HG03354 (cell line): ENCODE results near the gene RIMBP2.

ENCODE experiments used
- ATAC-seq: cut with Tn5 transposase; IDR thresholded peaks from one replicate; pipeline ENCODE4 v1.9.1; 2021; ENCODE audit warnings: mild to moderate bottlenecking; ENCODE audit not compliant: unreplicated experiment, poor library complexity, severe bottlenecking

Gene RIMBP2

GRCh38 chr12:130375296-130376287, 340.5 kb downstream of the RIMBP2 start:
- no peak for ATAC-seq

DNA sequence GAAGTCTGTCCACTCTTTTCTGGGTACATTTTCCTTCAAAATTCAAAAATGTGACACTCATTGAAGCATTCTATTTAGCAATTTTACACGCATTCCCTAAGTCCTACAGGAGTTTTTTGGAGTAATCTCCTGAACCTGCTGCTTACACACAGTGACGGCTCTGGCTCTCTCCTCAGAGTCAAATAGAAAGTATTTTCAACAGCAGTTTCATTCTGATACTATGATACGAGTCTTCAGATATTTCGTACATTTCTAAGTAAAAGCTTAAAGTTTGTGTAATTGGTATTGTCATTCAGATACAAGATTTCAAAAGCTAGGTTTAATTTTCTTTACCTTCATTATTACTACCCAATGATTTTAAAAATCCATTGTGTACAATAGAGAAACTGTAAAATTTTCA, 342.0 kb downstream of the RIMBP2 start:
- ATAC-seq = no peak

- ATAC-seq = no peak
These were observed 343.2 kb downstream of the RIMBP2 start for GRCh38 chr12:130372936-130373335.

DNA sequence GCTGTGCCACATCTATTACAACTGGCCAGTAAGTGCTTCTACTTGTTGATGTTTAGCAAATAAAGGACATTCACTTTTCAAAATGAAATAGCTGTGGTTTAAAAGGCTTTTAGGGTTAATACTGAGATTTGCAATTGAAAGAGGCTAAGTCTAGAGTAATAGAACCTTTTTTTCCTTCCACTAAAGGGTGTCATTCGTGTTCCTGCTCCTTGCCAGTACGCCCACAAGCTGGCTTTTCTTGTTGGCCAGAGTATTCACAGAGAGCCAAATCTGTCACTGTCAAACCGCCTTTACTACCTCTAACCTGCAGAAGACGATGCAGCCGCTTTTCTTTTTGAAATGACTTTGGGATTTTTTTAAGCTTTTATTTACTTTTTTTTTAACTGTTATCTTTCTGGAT, 344.8 kb downstream of the RIMBP2 start:
- no peak for ATAC-seq

DNA sequence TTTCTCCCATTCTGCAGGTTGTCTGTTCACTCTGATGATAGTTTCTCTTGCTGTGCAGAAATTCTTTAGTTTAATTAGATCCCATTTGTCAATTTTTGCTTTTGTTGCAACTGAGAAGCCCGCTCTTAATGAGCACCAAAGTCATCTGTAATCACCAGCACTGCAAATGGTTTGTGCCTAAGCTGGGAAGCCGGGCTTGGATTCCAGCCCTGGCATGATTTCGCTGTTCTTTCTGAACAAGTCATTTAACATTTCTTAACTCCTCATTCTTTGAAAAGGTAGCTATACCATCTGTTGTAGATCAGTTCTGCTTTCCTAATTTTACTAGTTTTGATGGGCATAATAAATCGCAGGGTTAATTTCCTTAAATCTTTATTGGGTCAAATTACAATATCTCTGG, 346.3 kb downstream of the RIMBP2 start:
- no peak for ATAC-seq

DNA sequence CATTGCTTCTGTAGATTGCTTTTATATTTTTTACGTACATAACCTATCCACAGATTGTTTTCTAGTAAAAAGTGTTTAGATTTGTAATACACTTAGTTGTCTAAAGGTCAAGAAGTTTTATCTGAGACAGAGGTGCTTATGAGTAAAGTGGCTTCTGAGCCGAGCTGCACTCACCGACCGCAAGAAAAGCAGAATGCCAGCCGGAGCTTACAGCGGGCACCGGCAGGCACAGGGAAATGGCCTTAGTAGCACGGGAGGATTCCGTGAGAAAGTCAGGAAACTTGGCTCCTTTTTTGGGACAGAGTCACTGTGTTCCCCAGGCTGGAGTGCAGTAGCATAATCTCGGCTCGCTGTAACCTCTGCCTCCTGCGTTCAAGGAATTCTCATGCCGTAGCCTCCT, 348.6 kb downstream of the RIMBP2 start:
- ATAC-seq = no peak

GRCh38 chr12:130367003-130367402, 349.1 kb downstream of the RIMBP2 start:
- no peak for ATAC-seq

DNA sequence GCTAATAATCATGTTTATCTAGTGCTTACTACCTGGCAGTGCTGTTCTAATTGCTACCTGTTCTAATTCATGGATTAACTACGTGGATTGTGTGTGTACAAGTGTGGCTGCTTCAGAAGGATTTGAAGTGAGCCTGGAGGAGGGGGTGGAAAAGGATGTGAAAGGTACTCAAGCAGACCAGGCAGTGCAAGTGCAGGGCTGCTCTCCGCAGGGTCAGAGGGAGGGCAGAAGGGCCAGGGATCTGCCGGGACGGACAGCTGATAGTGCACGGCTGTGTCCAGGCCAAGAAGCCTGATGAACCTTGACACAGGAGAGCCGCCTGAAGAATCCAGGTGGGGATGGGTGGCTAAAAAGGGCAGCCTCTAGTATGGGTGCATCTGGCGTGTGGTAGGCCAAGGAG, 349.9 kb downstream of the RIMBP2 start:
- ATAC-seq = no peak

DNA sequence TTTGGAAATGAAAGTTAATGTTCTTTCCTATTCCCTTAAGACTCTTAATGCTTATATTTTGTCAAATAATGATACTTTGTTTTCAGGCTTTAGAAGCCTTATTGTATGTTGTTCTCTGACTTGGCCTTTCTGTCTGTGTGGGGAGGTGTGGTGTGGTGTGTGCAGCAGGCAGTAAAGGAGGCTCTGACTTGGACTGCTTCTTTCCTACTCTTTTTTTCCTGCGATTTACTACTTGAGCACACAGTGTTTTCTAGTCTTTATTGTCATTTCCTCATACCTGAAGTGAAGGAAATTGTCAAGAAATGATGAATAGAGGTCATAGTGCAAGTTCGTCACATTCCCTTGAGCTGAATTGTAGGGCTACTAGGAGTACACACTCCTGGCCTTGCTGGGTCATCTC, 351.5 kb downstream of the RIMBP2 start:
- ATAC-seq = no peak

DNA sequence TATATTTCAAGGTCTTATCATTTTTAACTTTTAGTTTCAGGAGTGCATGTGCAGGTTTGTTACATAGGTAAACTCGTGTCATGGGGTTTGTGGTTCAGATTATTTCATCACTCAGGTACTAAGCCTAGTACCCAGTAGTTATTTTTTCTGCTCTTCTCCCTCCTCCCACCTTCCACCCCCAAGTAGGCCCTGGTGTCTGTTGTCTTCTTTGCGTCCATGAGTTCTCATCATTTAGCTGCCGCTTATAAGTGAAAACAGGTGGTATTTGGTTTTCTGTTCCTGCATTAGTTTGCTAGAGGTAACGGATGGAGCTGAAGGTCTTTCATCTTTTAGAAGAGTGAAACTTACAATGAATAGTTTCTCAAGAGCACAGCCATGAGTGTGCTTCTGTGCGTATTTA, 354.0 kb downstream of the RIMBP2 start:
- ATAC-seq = no peak

GRCh38 chr12:130357729-130358330, 358.3 kb downstream of the RIMBP2 start:
- no peak for ATAC-seq

GRCh38 chr12:130357241-130357640, 358.9 kb downstream of the RIMBP2 start:
- ATAC-seq = no peak

- ATAC-seq = no peak
These were observed 359.9 kb downstream of the RIMBP2 start for GRCh38 chr12:130356222-130356621.

GRCh38 chr12:130354407-130354806, 361.7 kb downstream of the RIMBP2 start:
- ATAC-seq = no peak

DNA sequence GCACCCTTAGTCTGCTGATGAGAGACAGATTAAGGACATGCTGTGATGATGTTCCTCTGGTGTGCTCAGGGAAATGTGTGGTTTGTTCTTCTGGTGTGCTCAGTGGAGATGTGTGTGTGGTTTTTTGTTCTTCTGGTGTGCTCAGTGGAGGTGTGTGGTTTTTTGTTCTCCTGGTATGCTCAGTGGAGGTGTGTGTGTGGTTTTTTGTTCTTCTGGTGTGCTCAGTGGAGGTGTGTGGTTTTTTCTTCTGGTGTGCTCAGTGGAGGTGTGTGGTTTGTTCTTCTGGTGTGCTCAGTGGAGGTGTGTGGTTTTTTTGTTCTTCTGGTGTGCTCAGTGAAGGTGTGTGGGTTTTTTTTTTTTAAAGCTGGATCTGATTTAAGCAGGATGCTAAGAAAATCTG, 363.0 kb downstream of the RIMBP2 start:
- ATAC-seq = no peak

DNA sequence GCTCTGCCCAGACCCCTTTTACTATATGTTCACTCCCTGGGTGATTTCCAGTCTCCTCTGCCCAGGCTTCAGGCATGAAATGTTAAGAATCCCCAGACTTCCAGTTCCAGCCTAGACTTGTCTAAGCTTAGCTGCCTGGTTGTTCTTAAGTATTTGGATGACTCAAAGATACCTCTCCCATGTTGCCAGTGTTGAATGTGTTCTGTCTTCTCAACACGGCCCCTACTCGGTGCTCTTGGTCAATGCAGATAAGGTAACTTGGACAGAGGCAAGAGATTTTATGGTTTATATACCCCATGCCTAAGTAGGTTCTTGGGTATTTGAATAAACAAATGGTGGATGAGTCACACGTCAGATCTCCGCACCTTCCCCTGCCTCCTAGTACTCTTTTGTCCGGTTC, 364.8 kb downstream of the RIMBP2 start:
- ATAC-seq = no peak

GRCh38 chr12:130350715-130351114, 365.4 kb downstream of the RIMBP2 start:
- no peak for ATAC-seq

GRCh38 chr12:130347588-130347987, 368.5 kb downstream of the RIMBP2 start:
- no peak for ATAC-seq
